RPMI8226 (cell line): ENCODE data around the gene ABHD2.
"Not testable (repeated sequence)": the region's sequence is repeated elsewhere in the genome, so short reads cannot be mapped to it uniquely, and the experiment has no call there.

ENCODE experiments used
- DNase-seq: peaks from one replicate; pipeline ENCODE4 v3.0.0-alpha.2; 2015

ABHD2 gene

GRCh38 chr15:89075101-89075640 lies 13.1 kb upstream of the ABHD2 start:
- no peak for DNase-seq

DNA sequence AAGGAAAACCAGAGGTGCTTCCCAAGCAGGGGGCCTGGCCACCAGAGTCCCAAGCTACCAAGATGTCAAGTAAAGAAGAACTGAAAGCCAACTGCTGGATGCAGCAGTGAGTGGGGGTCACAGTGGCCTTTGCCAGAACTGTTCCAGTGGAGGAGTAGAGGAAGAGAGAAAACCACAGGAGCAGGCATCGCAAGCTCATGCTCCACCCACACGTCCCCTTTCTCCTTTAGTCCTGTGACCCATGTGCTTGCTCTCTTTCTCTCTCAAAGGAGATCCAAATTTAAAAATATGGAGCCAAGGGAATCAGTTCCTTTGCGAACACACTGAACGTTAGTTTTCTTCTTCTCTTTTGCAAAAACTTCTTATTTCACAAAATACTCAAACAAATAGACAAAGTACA lies 12.4 kb upstream of the ABHD2 start:
- no peak for DNase-seq

DNA sequence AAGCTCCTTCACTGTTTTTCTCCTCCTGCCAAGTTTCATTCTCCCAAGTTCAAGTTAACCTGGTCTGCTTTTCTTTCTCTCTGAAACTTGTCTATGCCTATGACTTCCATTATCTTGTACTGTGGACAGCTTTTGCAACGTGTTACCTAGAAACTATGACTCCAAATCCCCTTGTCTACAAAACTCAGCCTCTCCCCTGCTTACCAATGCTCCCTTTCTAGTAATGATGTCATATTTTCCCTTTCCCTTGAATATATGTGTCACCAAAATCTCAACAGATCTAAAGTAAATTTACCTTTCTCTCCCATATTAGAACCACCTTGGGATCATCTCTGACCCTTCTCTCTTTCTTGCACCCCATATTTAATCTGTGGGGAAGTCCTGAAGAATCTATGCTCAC lies 10.5 kb upstream of the ABHD2 start:
- no peak for DNase-seq

DNA sequence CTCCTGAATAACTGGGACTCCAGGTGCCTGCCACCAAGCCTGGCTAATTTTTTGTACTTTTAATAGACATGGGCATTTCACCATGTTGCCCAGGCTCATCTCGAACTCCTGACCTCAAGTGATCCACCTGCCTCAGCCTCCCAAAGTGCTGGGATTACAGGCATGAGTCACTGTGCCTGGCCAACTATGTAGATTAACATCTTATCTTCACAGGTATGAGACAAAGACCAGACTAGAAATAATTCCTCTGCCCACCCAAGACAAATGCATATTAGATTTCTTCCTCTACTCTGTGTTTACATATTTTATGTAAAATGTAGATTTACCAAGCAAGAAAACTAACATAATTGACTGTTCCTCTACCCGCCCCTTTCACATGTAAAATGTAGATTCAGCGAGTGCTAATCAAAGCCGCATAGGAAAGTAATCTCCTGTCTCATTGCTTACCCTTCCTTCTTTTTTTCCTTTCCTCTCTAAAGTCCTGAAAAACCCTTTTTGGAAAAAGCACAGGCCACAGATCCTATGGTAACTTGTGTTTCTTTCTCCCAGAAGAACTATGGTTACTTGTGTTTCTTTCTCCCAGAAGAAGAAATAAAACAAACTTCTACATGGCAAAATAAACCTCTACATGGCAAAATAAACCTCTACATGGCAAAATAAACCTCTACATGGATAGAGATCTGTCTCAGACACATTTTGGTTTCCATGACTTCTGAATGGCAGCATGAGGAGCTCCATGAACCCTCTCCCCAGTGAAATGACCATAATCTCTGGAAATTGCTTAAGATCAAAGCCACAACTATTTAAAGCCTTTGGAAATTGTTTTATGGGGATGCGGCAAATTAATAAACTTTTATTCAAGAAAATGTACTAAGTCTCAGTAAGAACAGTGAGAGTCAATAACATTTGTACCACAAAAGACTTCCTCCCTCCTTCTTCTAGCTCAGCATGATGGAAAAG lies 9.1 kb upstream of the ABHD2 start:
- no peak for DNase-seq

DNA sequence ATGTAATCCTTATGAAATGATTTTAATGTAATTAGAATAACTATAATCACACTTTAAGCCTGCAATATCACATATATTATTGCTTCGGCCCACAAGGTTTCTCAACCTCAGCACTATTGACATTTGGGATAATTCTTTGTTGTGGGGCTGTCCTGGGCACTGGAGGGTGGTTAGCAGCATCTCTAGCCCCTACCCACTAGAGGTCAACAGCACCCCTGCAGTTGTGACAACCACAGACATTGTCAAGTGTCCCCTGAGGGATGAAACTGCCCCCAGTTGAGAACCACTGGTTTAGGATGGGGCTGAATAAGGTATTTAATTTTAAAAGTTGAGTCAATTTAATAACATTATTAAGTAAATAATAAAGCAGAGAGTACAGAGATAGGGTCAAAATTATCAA lies 6.4 kb upstream of the ABHD2 start:
- no peak for DNase-seq

GRCh38 chr15:89083246-89083645 lies 5.0 kb upstream of the ABHD2 start:
- DNase-seq: no peak

DNA sequence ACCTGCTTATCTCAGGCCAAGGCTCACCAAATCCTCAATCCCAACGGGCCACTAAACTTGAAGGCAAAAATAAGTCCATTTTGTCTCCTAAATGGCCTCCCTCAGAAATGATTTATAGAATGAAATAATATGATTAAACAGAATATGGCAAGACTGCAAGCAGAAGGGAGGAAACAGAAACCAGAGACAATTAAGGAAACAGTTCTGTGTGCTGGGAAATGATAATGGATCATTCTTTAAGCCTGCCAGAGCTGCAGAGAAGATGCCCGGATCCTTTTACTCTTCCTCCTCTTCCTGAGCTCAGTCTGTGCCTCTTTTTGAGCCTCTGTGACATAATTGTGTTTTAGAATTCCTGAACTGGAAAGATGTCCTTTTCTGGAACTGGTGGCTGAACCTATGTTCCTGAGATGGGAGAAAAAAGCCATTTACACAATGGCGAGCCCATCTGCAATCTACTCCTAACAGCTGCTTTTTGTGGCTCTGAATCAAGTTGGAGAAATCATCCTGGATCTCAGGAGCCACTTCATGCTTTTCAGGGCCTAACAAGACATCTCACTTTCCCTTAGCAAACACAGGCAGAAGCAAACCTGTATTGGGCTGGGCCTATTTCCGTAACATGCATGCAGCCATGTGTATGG lies 2.8 kb upstream of the ABHD2 start:
- DNase-seq: no peak

- DNase-seq: not testable (repeated sequence)
Measured at GRCh38 chr15:89085933-89086332, 2.3 kb upstream of the ABHD2 start.

DNA sequence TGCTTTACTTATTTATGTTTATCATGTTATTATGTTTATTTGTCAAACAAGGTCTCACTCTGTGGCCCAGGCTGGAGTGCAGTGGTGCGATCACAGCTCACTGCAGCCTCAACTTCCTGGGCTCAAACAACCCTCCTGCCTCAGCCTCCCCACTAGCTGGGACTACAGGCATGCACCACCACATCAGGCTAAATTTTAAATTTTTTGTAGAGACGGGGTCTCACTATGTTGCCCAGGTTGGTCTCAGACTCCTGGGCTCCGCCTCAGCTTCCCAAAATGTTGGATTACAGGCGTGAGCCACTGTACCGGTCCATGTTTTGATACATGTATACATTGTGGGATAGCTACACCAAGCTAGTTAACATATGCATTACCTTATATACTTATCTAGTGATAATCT lies 1.9 kb upstream of the ABHD2 start:
- DNase-seq: not testable (repeated sequence)

DNA sequence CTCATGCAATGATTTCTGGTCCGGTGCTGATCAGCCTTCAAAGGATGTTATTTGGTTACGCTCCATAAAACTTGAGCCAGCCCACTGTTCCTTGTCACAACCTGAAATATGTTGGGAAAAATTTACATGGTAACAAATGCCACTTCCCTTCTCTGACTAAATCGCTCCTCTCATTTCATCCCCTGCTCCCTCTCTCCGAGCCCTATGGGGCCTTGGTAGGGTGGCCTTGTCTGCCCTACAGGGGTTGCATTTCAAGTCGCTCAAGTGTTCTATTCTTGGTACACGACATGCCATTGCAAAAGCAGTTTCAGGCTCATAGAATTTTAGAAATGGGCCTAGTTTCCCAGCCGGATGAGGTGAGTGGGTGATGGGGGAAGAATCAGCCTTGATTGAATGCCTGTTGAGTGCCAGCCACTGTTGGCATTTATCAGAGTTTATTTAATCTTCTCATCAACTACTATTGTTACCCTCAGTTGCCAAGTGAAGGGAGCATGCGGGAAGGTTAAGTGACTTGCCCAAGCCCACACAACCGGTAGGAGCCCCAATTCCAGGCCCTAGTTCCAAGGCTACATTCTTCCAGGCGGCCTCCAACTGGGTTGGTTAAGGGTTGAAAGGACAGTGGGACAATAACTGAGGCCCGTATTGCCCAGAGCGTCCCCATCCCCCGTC lies 961 bp upstream of the ABHD2 start:
- DNase-seq: no peak

DNA sequence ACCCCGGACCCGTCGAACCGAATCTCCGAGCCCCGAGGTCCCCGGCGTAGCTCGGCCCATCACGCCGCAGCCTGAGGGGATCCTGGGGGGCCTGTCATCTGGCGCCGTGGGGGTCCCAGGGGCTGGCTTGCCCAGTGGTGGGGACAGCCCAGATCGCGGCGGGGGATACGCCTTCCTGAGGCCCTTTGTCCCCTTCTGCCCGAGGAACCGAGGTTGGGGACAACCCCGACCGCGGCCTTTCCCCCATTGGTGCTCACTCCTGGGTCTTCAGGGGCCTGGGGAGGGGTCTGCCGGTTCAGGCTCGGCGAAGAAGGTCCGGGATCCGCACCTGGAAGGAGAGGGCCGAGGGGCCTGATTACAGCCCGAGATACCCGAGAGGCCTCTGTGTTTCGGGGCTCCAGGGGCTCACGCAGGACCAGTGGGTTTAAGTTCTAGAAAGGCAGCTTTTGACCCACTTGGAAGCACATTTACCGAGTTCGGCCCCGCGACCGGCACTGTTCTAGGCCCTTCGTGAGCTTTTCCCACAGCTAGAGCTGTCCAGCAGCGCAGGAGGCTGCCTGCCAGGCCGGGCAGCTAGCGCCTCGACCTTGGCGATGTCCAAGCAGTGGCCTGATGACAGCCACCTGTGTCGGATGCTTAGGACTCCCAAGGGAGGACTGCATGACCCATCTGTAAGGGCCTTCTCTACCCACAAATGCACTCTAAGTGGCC lies 504 bp downstream of the ABHD2 start:
- DNase-seq: peak; percentile 45

DNA sequence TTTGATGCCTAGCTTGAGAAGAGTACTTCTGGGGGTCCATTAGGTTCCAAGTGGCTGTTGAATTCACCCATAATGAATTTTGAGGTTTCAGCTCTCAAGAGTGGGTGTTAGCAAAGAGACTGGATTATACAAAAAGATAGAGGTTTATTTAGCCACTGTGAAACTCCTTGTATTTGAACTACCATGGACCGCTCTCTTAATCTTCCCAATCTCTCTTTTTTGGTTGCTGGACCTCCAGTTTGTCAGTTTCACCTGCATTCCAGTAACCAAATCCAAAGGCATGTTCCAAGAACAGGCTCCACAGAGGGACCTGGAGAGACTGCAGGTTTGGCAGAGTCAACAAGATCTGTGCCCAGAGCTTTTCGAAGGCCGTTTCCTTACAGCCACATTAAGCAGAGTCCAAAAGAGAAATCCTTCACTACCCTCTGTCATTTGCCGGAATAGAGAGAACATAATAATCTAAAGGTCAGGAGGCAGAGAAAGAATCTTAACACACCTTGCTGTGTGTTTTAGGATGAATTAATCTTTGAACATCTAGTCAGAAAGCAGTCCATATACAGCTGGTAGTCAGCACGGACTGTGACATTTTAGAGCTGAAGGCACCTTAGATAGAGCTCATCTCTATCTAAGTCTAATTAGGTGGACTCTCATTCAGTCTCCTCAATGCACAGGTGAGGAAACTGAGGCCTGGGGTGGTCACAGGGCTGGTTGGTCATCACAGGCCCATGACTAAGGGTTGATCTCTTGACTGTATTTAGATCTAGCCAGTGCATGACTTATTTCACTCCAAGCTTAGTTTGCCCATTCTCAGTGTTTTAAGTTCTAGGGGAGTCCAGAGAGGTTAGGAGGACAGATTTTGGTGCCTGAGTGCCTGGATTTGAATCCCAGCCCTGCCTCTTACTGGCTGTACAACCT lies 1.3 kb downstream of the ABHD2 start:
- DNase-seq: no peak

DNA sequence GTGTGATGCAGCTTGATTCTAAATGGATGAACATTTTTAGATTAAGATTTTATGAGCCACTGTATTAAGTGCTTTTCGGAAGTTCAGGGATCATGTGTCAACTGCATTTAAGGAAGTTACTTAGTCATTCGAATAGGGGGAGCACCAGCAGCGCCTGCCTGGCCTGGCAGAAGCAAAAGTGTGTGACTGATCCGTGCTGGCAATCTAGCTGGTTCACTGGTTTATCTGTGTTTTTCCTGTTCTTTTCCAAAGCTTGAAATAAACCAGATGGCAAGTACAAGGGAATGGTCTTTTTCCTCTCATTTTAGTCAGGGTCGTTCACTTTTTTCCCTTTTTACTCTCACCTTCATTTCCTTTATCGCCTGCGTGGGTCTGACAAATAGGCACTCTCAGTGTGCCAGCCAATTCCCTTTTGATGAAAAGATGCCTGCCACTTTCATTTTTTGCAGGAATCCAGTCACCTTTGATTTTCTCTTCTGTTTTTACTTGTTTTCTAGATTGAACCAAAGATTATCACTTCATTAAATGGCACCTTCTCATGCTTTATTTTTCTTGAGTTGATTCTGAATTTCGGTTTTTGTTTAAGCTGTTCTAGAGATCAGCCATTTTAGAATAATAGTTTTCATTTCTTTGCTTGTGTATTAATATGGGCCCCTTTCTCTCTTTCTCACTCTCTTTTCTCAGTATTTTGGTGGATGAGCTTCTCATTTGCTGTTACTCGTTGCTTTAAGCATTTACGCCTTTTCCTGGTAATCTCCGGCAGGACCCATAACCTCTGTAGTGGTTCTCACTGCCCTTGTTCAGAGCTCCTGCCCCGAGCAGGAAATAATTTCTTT lies 2.8 kb downstream of the ABHD2 start:
- peak; percentile 72 for DNase-seq

DNA sequence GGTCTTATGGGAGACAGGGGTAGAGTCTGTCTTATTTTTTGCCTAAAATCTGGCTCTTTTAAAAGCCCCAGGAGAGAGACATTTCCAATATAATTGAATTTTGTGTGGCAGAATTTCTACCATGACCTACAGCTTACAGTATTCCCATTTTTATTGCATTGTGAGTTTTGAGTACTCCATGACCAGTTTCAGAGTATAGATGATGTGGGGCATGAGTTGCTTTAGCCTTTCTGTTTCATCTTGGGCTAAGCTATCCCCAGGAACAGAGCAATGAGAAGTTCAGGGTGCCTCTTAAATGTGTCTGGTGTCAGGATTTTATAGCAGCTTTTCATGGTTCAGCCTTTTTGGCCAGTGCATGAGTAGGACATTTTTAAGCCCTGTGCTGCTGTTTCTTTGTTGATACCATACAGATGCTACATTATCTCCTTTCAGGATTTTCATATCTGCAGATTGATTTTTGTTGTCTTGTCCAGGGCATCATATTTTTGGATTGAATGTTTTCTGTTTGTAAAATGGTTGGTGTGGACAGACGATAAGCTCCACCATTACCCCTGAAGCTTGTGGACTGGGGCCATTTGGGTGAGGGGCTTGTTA lies 3.5 kb downstream of the ABHD2 start:
- DNase-seq: no peak

DNA sequence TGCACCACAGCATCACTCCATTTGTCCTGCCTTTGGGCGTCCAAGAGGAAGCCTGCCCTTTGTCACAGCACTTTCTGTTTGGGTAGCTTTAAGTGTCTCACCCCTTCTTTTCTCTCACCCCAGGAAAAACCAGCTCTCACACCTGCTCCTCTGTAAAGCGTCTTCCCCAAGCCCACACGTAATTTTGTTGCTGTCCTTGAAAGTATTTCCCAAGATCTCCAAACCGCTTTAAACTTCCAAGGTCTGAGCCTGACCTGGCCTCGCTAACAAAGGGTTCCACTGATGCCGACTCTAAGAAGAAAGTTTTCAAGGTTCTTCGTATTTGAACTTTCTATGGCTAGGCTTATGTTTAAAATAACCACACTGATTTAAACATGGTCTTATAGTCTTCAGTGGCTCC lies 5.3 kb downstream of the ABHD2 start:
- DNase-seq: no peak

DNA sequence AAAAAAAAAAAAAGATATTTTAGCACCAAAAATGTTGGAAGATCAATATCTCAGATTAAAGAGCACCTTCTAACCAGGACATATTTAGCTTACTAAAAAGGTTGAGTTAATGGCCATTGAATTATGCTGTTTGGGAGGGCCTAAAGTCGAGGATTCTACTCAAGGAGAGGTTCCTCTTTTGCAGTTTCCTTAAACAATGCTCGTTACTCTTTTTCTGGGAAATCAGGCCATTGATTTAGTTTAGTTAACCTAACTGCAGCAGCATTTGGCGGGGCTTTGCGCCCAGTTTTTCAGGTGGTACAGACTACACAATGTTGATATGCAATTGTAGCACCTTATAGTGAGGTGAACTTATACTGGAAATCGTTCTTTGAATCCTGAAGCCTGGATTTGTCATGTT lies 6.8 kb downstream of the ABHD2 start:
- no peak for DNase-seq

- no peak for DNase-seq
Measured at GRCh38 chr15:89095556-89095955, 7.3 kb downstream of the ABHD2 start.

DNA sequence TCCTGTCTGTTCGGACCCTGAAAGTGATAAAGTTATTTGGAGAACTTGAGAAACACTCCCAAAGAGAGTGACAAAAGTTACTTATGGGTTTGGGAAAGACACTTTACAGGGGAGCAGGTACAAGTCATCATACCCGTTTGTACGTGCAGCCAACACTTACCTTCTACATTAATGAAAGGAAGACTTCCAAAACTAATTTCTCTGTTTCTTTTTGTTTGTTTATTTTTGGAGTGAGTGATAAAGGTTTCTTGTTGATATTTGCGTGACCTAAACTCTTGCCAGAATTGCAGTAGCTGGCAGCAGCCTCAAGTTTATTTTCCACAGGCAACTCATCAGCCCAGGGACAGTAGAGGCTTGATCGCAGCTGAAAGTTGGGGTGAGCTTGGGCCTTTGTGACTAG lies 8.4 kb downstream of the ABHD2 start:
- no peak for DNase-seq

- DNase-seq: no peak
Measured at GRCh38 chr15:89097313-89097712, 9.1 kb downstream of the ABHD2 start.

DNA sequence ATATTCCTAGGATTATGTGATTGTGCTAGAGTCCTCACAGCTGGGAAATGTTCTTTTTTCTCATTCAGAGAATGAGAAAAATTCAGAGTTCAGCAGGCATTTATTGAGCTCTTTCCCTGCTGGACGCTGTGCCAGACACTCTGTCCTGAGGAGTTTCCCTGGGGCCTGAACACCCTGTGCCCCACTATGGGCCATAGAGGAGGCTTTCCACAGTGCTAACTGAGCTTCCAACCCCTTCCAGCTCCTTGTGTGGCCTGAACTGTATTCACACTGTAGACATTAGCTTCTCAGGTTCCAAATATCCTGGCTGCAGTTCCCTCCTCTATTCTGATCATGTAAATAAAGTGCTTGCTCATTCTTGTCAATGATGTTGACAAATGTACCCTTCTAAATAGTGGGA lies 10.0 kb downstream of the ABHD2 start:
- no peak for DNase-seq
